Gastroesophageal sphincter (tissue), 4 donors: ENCODE results near the gene GFM1. TPM values are rescaled to one million over a fixed set of nuclear protein-coding genes. Genes with fewer than 3 reads are reported as not detected.

ENCODE experiments used
- ATAC-seq: fragments of 150-250 bp; one replicate; pipeline ENCODE4 v1.9.1; 2016; ENCODE audit warnings: mild to moderate bottlenecking, moderate library complexity
- H3K27ac ChIP-seq, 4 donors: fragments of 200-600 bp; sonication (generic) in 3 of 4; 1 replicate in 3 of 4; 2 replicates in 1 of 4; pipeline ENCODE4 v1.5.1; 2016 to 2019
- H3K27me3 ChIP-seq: fragments of 200-600 bp; sonication (generic); one replicate; pipeline ENCODE4 v1.5.1; 2019
- H3K36me3 ChIP-seq, 2 donors: fragments of 200-600 bp; sonication (generic); one replicate each; pipeline ENCODE4 v1.5.1; 2019; ENCODE audit warnings: control low read depth in 1 of 2
- H3K4me1 ChIP-seq, 3 donors: fragments of 200-600 bp; sonication (generic); 1 replicate in 2 of 3; 2 replicates in 1 of 3; pipeline ENCODE4 v1.5.1; 2016 to 2019; ENCODE audit warnings: control low read depth in 2 of 3
- H3K4me3 ChIP-seq, 2 donors: fragments of 200-600 bp; sonication (generic); one replicate each; pipeline ENCODE4 v1.5.1; 2019; ENCODE audit warnings: mild to moderate bottlenecking in 1 of 2, moderate library complexity in 1 of 2
- H3K9me3 ChIP-seq, 3 donors: fragments of 200-600 bp; sonication (generic); one replicate each; pipeline ENCODE4 v1.5.1; 2017 to 2019; ENCODE audit warnings: control low read depth in 2 of 3
- EP300 ChIP-seq: sonication (generic); formaldehyde crosslinking; IDR thresholded peaks from one replicate; pipeline ENCODE4 v1.6.1; 2017; ENCODE audit warnings: antibody characterized with exemption, mild to moderate bottlenecking
- POLR2A ChIP-seq, 2 donors: fragments of 450-650 bp; IDR thresholded peaks; one replicate each; pipeline ENCODE4 v1.6.1; 2017; ENCODE audit warnings: antibody characterized with exemption in 2 of 2, mild to moderate bottlenecking in 2 of 2, moderate library complexity in 1 of 2
- POLR2AphosphoS5 ChIP-seq: sonication (generic); formaldehyde crosslinking; IDR thresholded peaks from one replicate; pipeline ENCODE4 v1.6.1; 2017; ENCODE audit warnings: antibody characterized with exemption
- WGBS, 2 donors: methylation state at CpG; one replicate each; pipeline ENCODE4 v1.1.5; 2018; ENCODE audit warnings: low coverage in 1 of 2; 5-methylcytosine and 5-hydroxymethylcytosine counted together
- total RNA-seq, 4 donors: library from RNA; depleted of rRNA; stranded (reverse); fragments of >200 nt; gene quantifications; one replicate each; pipeline ENCODE4 v1.1.0, GENCODE V29; 2016
- TF ChIP-seq, protein P1 (sequence below), 4 experiments: fragments of 200-600 bp in 2 of 4; fragments of 450-650 bp in 2 of 4; sonication (generic) in 1 of 4; IDR thresholded peaks; one replicate each; pipeline ENCODE4 v1.5.1; 2017 to 2019; ENCODE audit warnings: antibody characterized with exemption in 4 of 4, mild to moderate bottlenecking in 2 of 4, moderate library complexity in 2 of 4

Gene GFM1
- total RNA-seq, 4 donors from 2014 or later = 43.9 to 71.6 (median 51.4) TPM

DNA sequence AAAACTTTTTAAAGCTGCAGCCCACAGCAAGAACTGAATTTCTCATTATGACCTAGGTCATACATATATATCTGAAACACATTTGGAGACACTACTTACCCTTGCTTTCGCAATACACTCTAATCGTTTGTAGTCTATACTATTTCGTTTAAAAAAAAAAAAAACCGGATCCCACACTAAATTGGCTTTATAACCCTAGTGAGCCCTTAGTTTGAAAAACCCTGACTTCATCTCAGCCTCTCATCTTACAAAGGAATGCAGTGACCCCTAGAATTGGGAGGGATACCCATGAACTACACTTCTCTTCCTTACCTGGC, 83.7 kb downstream of the GFM1 start:
- no peaks in the 10 kb centered on the region for H3K9me3 ChIP-seq
- no peak overlapping the region for H3K4me3 ChIP-seq
- H3K27me3 ChIP-seq = no peaks in the 10 kb centered on the region
- TF ChIP-seq POLR2AphosphoS5 = no peak
- TF ChIP-seq, protein P1, sequence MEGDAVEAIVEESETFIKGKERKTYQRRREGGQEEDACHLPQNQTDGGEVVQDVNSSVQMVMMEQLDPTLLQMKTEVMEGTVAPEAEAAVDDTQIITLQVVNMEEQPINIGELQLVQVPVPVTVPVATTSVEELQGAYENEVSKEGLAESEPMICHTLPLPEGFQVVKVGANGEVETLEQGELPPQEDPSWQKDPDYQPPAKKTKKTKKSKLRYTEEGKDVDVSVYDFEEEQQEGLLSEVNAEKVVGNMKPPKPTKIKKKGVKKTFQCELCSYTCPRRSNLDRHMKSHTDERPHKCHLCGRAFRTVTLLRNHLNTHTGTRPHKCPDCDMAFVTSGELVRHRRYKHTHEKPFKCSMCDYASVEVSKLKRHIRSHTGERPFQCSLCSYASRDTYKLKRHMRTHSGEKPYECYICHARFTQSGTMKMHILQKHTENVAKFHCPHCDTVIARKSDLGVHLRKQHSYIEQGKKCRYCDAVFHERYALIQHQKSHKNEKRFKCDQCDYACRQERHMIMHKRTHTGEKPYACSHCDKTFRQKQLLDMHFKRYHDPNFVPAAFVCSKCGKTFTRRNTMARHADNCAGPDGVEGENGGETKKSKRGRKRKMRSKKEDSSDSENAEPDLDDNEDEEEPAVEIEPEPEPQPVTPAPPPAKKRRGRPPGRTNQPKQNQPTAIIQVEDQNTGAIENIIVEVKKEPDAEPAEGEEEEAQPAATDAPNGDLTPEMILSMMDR (IDR thresholded peaks at IDR 0.05) = no peak
- TF ChIP-seq EP300 = no peak
- TF ChIP-seq POLR2A (IDR thresholded peaks at IDR 0.05) = no peak
- H3K4me1 ChIP-seq = peaks cover 2 to 71% (median 22%) of the 10 kb centered on the region in 3 donors
- no peak overlapping the region for H3K27ac ChIP-seq
- 44 to 47% methylated on average over 3 to 4 of the region's 4 CpGs for WGBS, 2 donors
- ATAC-seq = no peak
- no peaks in the 10 kb centered on the region for H3K36me3 ChIP-seq

DNA sequence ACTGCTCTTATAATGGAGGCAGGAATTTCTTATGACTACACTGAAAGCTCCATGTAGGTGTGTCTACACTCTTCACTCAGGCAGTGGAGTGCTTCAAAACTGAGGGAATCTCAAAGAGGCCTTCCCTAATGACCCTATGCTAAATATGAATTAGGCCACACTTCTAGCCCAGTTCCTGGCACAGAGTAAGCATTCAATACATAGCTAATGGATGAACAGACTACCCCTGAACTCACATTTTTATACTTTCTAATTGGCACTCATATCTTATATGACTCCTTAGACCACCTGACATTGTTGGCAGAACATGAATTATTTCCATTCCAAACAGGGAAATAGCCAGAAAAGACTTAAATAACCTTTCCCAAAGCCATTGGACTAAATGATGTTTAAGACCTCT, 84.5 kb downstream of the GFM1 start:
- TF ChIP-seq EP300 (no peak), POLR2A (IDR thresholded peaks at IDR 0.05) (no peak), POLR2AphosphoS5 (no peak)
- TF ChIP-seq, protein P1 (IDR thresholded peaks at IDR 0.05) = no peak
- Histone ChIP-seq H3K27me3 (no peaks in the 10 kb centered on the region), H3K27ac (no peak overlapping the region), H3K4me3 (no peak overlapping the region), H3K36me3 (no peaks in the 10 kb centered on the region), H3K4me1 (peaks cover 2 to 76% (median 29%) of the 10 kb centered on the region in 3 donors), H3K9me3 (no peaks in the 10 kb centered on the region)
- ATAC-seq = no peak

DNA sequence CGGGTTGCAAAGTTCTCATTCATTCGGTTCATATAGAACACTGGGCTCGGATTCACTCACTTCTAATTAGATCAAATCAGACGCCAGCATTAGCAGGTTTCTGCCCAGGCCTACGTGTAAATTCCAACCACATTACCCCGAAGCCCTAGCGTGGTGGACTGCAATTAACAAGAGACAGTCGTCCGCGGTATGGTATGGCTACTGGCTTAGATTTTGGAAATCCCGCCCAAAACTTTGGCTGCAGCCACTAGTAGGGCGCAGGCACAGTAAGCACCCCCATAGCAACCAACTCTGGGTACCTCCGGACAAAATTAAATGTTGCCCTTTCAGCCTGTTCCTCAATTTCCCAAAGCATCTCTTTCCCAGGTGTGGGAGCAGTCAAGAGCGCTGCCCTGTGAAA, 87.2 kb downstream of the GFM1 start:
- Histone ChIP-seq H3K9me3 (peaks cover 0 to 11% (median 0%) of the 10 kb centered on the region in 3 donors), H3K4me1 (peaks cover 0 to 60% (median 22%) of the 10 kb centered on the region in 3 donors), H3K27me3 (no peaks in the 10 kb centered on the region), H3K4me3 (peak overlapping the region; percentile 35 to 87), H3K27ac (peak overlapping the region in 3 of 4 donors; percentile 84 to 89 (median 87)), H3K36me3 (peaks cover 0 to 17% of the 10 kb centered on the region in 2 donors)
- TF ChIP-seq EP300 = no peak
- TF ChIP-seq POLR2AphosphoS5 = no peak
- TF ChIP-seq, protein P1 (IDR thresholded peaks at IDR 0.05) = no peak
- no peak for TF ChIP-seq POLR2A (IDR thresholded peaks at IDR 0.05)
- 55 to 61% methylated on average over 5 to 7 of the region's 14 CpGs for WGBS, 2 donors
- ATAC-seq = no peak

DNA sequence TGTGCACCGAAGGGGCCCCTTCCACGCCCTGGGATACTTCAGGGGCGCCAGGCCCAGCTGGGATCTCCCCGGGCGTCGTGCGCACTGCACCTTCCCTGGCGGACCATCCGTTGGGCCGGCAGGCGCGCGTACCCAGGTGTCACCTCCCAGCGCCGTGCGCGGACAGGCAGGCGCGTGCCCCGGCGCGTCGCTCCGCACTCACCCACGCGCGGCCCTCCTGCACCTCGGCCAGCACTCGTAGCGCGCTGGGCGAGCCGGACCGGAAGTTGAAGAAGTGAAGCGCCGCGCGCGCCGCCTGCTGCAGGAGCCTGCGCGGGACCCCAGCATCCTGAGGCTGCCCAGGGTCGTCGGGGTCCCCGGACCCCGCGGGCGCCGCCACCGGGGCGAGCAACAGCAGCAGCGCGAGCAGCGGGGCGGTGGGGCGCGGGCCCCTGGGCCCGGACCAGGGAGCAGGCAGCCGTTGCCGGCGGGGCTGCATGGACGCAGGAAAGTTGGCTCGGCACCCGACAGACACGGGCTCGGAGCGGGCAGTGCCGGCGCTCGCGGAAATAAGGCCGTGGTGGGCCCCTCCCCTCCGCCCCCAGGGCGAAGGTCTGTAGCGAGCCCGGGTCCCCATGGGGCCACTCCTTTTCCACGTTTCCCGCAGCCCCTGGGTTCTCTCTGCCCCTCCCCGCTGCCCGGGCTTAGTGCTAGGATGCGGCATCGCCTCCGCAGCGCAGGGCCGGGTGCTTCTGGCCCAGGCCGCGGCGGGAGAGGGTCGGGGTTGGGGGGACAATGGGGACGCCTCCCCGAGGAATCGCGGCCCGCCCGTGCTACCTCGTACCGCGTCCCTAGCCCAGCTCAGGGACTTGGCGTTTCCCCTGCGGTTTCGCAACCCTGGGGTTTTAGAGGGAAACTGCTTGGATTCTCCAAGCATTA, 87.9 kb downstream of the GFM1 start, which contains the start of gene RARRES1:
Gene RARRES1 (minus strand): TSS at position 520 of the 918 bp plus-strand sequence. CDS start 42 bp downstream, at position 478.
- H3K9me3 ChIP-seq = peaks cover 0 to 11% (median 0%) of the 10 kb centered on the region in 3 donors
- peak; percentile 78 for ATAC-seq
- peaks cover 0 to 21% of the 10 kb centered on the region in 2 donors for H3K36me3 ChIP-seq
- H3K4me1 ChIP-seq = peaks cover 0 to 55% (median 22%) of the 10 kb centered on the region in 3 donors
- TF ChIP-seq, protein P1 (IDR thresholded peaks at IDR 0.05) = peak in 3 of 4 experiments; percentile 8 to 53 (median 24)
- TF ChIP-seq EP300 (no peak), POLR2A (IDR thresholded peaks at IDR 0.05) (peak in 1 of 2 donors; percentile 39), POLR2AphosphoS5 (peak; percentile 59)
- H3K27ac ChIP-seq = peak within 1 kb of the TSS; percentile 20 to 89 (median 86)
- no CpG with 5 or more reads among the region's 101 CpGs for WGBS, 2 donors
- peak within 1 kb of the TSS; percentile 35 to 87 for H3K4me3 ChIP-seq
- H3K27me3 ChIP-seq = no peaks in the 10 kb centered on the region
